ENCODE results near the gene NACC2. TPM values are rescaled to one million over a fixed set of nuclear protein-coding genes. Genes with fewer than 3 reads are reported as not detected.
A peak's percentile ranks its signal among the peaks of the same experiment; 100 is the strongest.

The NACC2 gene
- polyA plus RNA-seq, 3 donors: 8.1 to 32.4 (median 8.7) TPM

GRCh38 chr9:136140046-136140445 lies 45.0 kb upstream of the NACC2 start:
- H3K9me3 ChIP-seq (replicated peaks in 1 of 2; ENCODE audit: control insufficient read depth in 1 of 2, insufficient read depth in 1 of 2, low read length in 2 of 2): no peaks in the 10 kb centered on the region
- H3K36me3 ChIP-seq (replicated peaks in 1 of 2; ENCODE audit: control insufficient read depth in 1 of 2, insufficient read depth in 2 of 2, low read length in 2 of 2): no peaks in the 10 kb centered on the region
- H3K4me3 ChIP-seq (replicated peaks in 1 of 3; ENCODE audit: low read depth in 2 of 3, low read length in 3 of 3): no peak overlapping the region
- no peak overlapping the region for H3K27ac Mint-ChIP-seq
- H3K36me3 Mint-ChIP-seq: no peaks in the 10 kb centered on the region
- no peak overlapping the region for H3K4me3 Mint-ChIP-seq
- no peak for TF ChIP-seq CTCF (IDR thresholded peaks at IDR 0.05)
- no peaks in the 10 kb centered on the region for H4K20me1 ChIP-seq (ENCODE audit: insufficient read depth, low read length)
- H3K79me2 ChIP-seq (ENCODE audit: insufficient read depth, low read length): no peaks in the 10 kb centered on the region
- H3K27me3 ChIP-seq (ENCODE audit: control insufficient read depth in 2 of 2, insufficient read depth in 2 of 2, low read length in 2 of 2): peaks cover 0 to 4% of the 10 kb centered on the region in 2 donors
- intact Hi-C loops (cut with micrococcal nuclease): no loop called here
- peaks cover 5 to 21% (median 19%) of the 10 kb centered on the region in 3 donors for H3K27me3 Mint-ChIP-seq (ENCODE audit: low read depth in 3 of 3)
- whole genome bisulfite sequencing (ENCODE audit: insufficient coverage): 100% methylated on average over 1 of the region's 5 CpGs
- H2AFZ ChIP-seq (ENCODE audit: insufficient read depth, low read depth, low read length, poor library complexity, severe bottlenecking): no peak overlapping the region
- peaks cover 0 to 2% (median 0%) of the 10 kb centered on the region in 7 donors for H3K9me3 Mint-ChIP-seq
- H3K27ac ChIP-seq (ENCODE audit: low read depth in 1 of 2, low read length in 2 of 2): no peak overlapping the region
- H3K4me1 ChIP-seq (ENCODE audit: control insufficient read depth in 1 of 2, insufficient read depth in 2 of 2, low read length in 2 of 2): no peaks in the 10 kb centered on the region
- no peak overlapping the region for H3K4me2 ChIP-seq (replicated peaks; ENCODE audit: extremely low read depth, low read length, poor library complexity, severe bottlenecking)
- no peak overlapping the region for H3K9ac ChIP-seq (ENCODE audit: insufficient read depth, low read length, poor library complexity, severe bottlenecking)
- no peaks in the 10 kb centered on the region for H3K4me1 Mint-ChIP-seq
- no peak for DNase-seq

- Histone ChIP-seq H2AFZ (ENCODE audit: insufficient read depth, low read depth, low read length, poor library complexity, severe bottlenecking) (no peak overlapping the region), H3K4me3 (replicated peaks in 1 of 3; ENCODE audit: low read depth in 2 of 3, low read length in 3 of 3) (no peak overlapping the region), H3K27me3 (ENCODE audit: control insufficient read depth in 2 of 2, insufficient read depth in 2 of 2, low read length in 2 of 2) (peaks cover 7 to 17% of the 10 kb centered on the region in 2 donors), H3K4me2 (replicated peaks; ENCODE audit: extremely low read depth, low read length, poor library complexity, severe bottlenecking) (no peak overlapping the region), H3K36me3 (replicated peaks in 1 of 2; ENCODE audit: control insufficient read depth in 1 of 2, insufficient read depth in 2 of 2, low read length in 2 of 2) (no peaks in the 10 kb centered on the region), H3K27ac (ENCODE audit: low read depth in 1 of 2, low read length in 2 of 2) (no peak overlapping the region), H4K20me1 (ENCODE audit: insufficient read depth, low read length) (no peaks in the 10 kb centered on the region), H3K9ac (ENCODE audit: insufficient read depth, low read length, poor library complexity, severe bottlenecking) (no peak overlapping the region), H3K4me1 (ENCODE audit: control insufficient read depth in 1 of 2, insufficient read depth in 2 of 2, low read length in 2 of 2) (no peaks in the 10 kb centered on the region), H3K9me3 (replicated peaks in 1 of 2; ENCODE audit: control insufficient read depth in 1 of 2, insufficient read depth in 1 of 2, low read length in 2 of 2) (peaks cover 0 to 4% of the 10 kb centered on the region in 2 donors), H3K79me2 (ENCODE audit: insufficient read depth, low read length) (no peaks in the 10 kb centered on the region)
- Mint-ChIP-seq H3K36me3 (no peaks in the 10 kb centered on the region), H3K27ac (no peak overlapping the region), H3K4me3 (no peak overlapping the region), H3K27me3 (ENCODE audit: low read depth in 3 of 3) (peaks cover 17 to 34% (median 32%) of the 10 kb centered on the region in 3 donors), H3K4me1 (peaks cover 4% of the 10 kb centered on the region), H3K9me3 (peaks cover 0 to 4% (median 3%) of the 10 kb centered on the region in 7 donors)
- no peak for DNase-seq
- WGBS (ENCODE audit: insufficient coverage): 9% methylated on average over 7 of the region's 9 CpGs
- intact Hi-C loops (cut with micrococcal nuclease): no loop called here
- peak; percentile 18 for TF ChIP-seq CTCF (IDR thresholded peaks at IDR 0.05)
Observed at GRCh38 chr9:136138566-136138965, 43.5 kb upstream of the NACC2 start.

Measured in CD14-positive monocyte (primary cell).